Activated CD8-positive, alpha-beta memory T cell treated with anti-CD3 and anti-CD28 coated beads for 1 hour (primary cell): Measurements from ENCODE around the gene SLC2A13.
"Not testable (repeated sequence)": the region's sequence is repeated elsewhere in the genome, so short reads cannot be mapped to it uniquely, and the experiment has no call there.

Experiments used
- DNase-seq, 2 donors: peaks; one replicate each; pipeline ENCODE4 v3.0.0-alpha.2; 2020; ENCODE audit warnings: low read depth in 1 of 2; ENCODE audit errors: extremely low read depth in 1 of 2

SLC2A13 gene

GRCh38 chr12:39777465-39777864 lies 328.4 kb downstream of the SLC2A13 start:
- DNase-seq, result no peak

- DNase-seq, result no peak
These were observed 332.6 kb downstream of the SLC2A13 start for GRCh38 chr12:39773266-39773665.

- DNase-seq, result no peak
These were observed 333.0 kb downstream of the SLC2A13 start for GRCh38 chr12:39772821-39773259.

- DNase-seq, result no peak
These were observed 334.4 kb downstream of the SLC2A13 start for GRCh38 chr12:39771456-39771855.

GRCh38 chr12:39764944-39765560 lies 340.8 kb downstream of the SLC2A13 start:
- no peak for DNase-seq

- no peak for DNase-seq
These were observed 342.1 kb downstream of the SLC2A13 start for GRCh38 chr12:39763890-39764169.

- DNase-seq, result no peak
These were observed 342.6 kb downstream of the SLC2A13 start for GRCh38 chr12:39763071-39763889.

GRCh38 chr12:39755478-39755877 lies 350.4 kb downstream of the SLC2A13 start:
- no peak for DNase-seq

- DNase-seq, result no peak
These were observed 353.3 kb downstream of the SLC2A13 start for GRCh38 chr12:39752482-39753137.

- DNase-seq, result not testable (repeated sequence)
These were observed 359.7 kb downstream of the SLC2A13 start for GRCh38 chr12:39746151-39746550.

- DNase-seq, result no peak
These were observed 362.2 kb downstream of the SLC2A13 start for GRCh38 chr12:39743655-39744054.

- no peak for DNase-seq
These were observed 369.5 kb downstream of the SLC2A13 start for GRCh38 chr12:39736406-39736805.

GRCh38 chr12:39723831-39724230 lies 382.1 kb downstream of the SLC2A13 start:
- DNase-seq, result no peak

GRCh38 chr12:39722504-39722903 lies 383.4 kb downstream of the SLC2A13 start:
- DNase-seq, result no peak

- DNase-seq, result no peak
These were observed 392.3 kb downstream of the SLC2A13 start for GRCh38 chr12:39713552-39713951.

- no peak for DNase-seq
These were observed 393.5 kb downstream of the SLC2A13 start for GRCh38 chr12:39712334-39712733.
